T-cell (primary cell): ENCODE data around the gene STX4. TPM values are rescaled to one million over a fixed set of nuclear protein-coding genes. Genes with fewer than 3 reads are reported as not detected.
"Not testable (repeated sequence)": the region's sequence is repeated elsewhere in the genome, so short reads cannot be mapped to it uniquely, and the experiment has no call there.

ENCODE experiments used
- ATAC-seq, 4 experiments: fragments of 200-7000 bp in 3 of 4; fragments of 150-1000 bp in 1 of 4; cut with Tn5 transposase; replicated peaks in 1 of 4; 1 replicate in 3 of 4; 2 replicates in 1 of 4; pipeline ENCODE4 v1.10.0; 2021; ENCODE audit warnings: moderate library complexity in 3 of 4, mild to moderate bottlenecking in 2 of 4, moderate number of reproducible peaks in 1 of 4
- CTCF ChIA-PET, 2 donors: fragments of 300-600 bp; sonication (Branson Sonifier 250); formaldehyde crosslinking; loops; one replicate each; lab custom pipeline; 2022; ENCODE audit warnings: antibody characterized with exemption in 2 of 2; lab: Charles Lee
- POLR2A ChIA-PET, 2 donors: fragments of 300-600 bp; sonication (Branson Sonifier 250); formaldehyde crosslinking; loops; one replicate each; lab custom pipeline; 2022; ENCODE audit warnings: antibody characterized with exemption in 2 of 2; lab: Charles Lee
- DNase-seq, 35 experiments: peaks; one replicate each; pipeline versions ENCODE4 v3.0.0 to v3.0.0-alpha.2; 2013 to 2023
- H3K27ac ChIP-seq: one replicate; pipeline ENCODE4 v1.5.1; 2013; ENCODE audit warnings: low read length
- H3K27me3 ChIP-seq, 2 experiments: replicated peaks in 1 of 2; 1 replicate in 1 of 2; 2 replicates in 1 of 2; pipeline versions ENCODE4 v1.6.1 to v1.7.0; 2013; ENCODE audit warnings: low read length in 1 of 2, mixed read lengths in 1 of 2; ENCODE audit not compliant: control insufficient read depth in 2 of 2, insufficient read depth in 2 of 2; ENCODE audit errors: extremely low read depth in 1 of 2
- H3K36me3 ChIP-seq, 2 donors: 1 replicate in 1 of 2; 2 replicates in 1 of 2; pipeline versions ENCODE4 v1.6.1 to v1.7.0; 2013; ENCODE audit warnings: low read length in 1 of 2; ENCODE audit not compliant: control insufficient read depth in 2 of 2, insufficient read depth in 1 of 2; ENCODE audit errors: extremely low read depth in 1 of 2
- H3K4me1 ChIP-seq, 2 experiments: 1 replicate in 1 of 2; 2 replicates in 1 of 2; pipeline versions ENCODE4 v1.6.1 to v1.7.0; 2013; ENCODE audit warnings: low read length in 2 of 2, mixed read lengths in 1 of 2; ENCODE audit not compliant: insufficient read depth in 2 of 2, control insufficient read depth in 1 of 2; ENCODE audit errors: extremely low read depth in 1 of 2
- H3K4me3 ChIP-seq, 2 donors: 1 replicate in 1 of 2; 2 replicates in 1 of 2; pipeline versions ENCODE4 v1.5.1 to v1.7.0; 2013; ENCODE audit warnings: mild to moderate bottlenecking in 2 of 2, low read length in 1 of 2, moderate library complexity in 1 of 2; ENCODE audit not compliant: control insufficient read depth in 1 of 2; ENCODE audit errors: extremely low read depth in 1 of 2
- H3K9me3 ChIP-seq: 2 replicates; pipeline ENCODE4 v1.7.0; 2013
- H3K27ac Mint-ChIP-seq, 2 donors: one replicate each; pipeline ENCODE4 v1.8.0; 2020 to 2021; ENCODE audit warnings: mild to moderate bottlenecking in 2 of 2, mixed read lengths in 2 of 2
- H3K27me3 Mint-ChIP-seq, 2 donors: one replicate each; pipeline ENCODE4 v1.8.0; 2021 to 2022; ENCODE audit warnings: mixed read lengths in 2 of 2
- H3K36me3 Mint-ChIP-seq: one replicate; pipeline ENCODE4 v1.8.0; 2021; ENCODE audit warnings: mixed read lengths
- H3K4me1 Mint-ChIP-seq, 3 donors: one replicate each; pipeline ENCODE4 v1.8.0; 2020 to 2022; ENCODE audit warnings: mixed read lengths in 3 of 3, mild to moderate bottlenecking in 1 of 3
- H3K4me3 Mint-ChIP-seq, 3 donors: one replicate each; pipeline ENCODE4 v1.8.0; 2020 to 2022; ENCODE audit warnings: mild to moderate bottlenecking in 3 of 3, mixed read lengths in 3 of 3, moderate library complexity in 3 of 3
- H3K9me3 Mint-ChIP-seq, 3 donors: one replicate each; pipeline ENCODE4 v1.8.0; 2020 to 2022; ENCODE audit warnings: mixed read lengths in 3 of 3
- WGBS: methylation state at CpG from one replicate; pipeline ENCODE4 v1.1.5; 2013; ENCODE audit warnings: missing lambda C conversion rate; ENCODE audit not compliant: insufficient coverage; 5-methylcytosine and 5-hydroxymethylcytosine counted together
- total RNA-seq, 35 experiments: library from RNA in 6 of 35; stranded (reverse) in 6 of 35; fragments of 120-200 nt in 1 of 35; gene quantifications; one replicate each; pipeline versions ENCODE4 v1.2.1 to v1.2.4 and lab custom pipeline; 2013 to 2026

The STX4 gene
- total RNA-seq, 5 donors from 2014 or later (not counting 1 experiment from before 2014, with no cell fraction given): 73.9 to 110 (median 94.6) TPM

DNA sequence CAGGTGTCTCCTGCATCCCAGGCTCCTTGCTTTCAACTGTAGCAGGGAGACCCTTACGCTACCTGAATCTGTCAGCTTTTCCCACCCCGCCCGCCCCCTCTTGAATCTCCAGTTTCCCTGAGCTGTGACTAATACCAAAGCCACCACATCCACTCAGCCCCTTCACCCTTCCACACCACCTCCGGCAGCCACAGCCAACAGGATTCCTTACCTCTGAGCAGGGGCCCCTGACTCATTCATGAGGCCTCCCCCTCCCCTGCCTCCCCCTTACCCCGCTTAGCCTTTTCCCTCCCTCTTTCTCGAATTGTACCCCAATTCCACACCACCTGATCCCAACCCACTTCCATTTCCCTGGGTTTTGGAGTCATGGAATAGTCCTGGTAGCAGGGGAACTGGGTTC is 25.2 kb upstream of the STX4 start:
- CTCF ChIA-PET: interaction anchor here in 1 of 2 donors (0.6 kb wide), 1 partner anchor 11 kb away, joined by 4 read pairs; no protein-coding TSS in a partner anchor
- no peaks in the 10 kb centered on the region for H3K9me3 Mint-ChIP-seq
- Histone ChIP-seq H3K27me3 (peaks cover 3 to 37% of the 10 kb centered on the region in 2 experiments), H3K4me1 (peaks cover 4 to 14% of the 10 kb centered on the region in 2 experiments), H3K9me3 (no peaks in the 10 kb centered on the region), H3K4me3 (no peak overlapping the region), H3K36me3 (no peaks in the 10 kb centered on the region), H3K27ac (no peak overlapping the region)
- H3K27ac Mint-ChIP-seq: no peak overlapping the region
- POLR2A ChIA-PET: no interaction called here
- no peaks in the 10 kb centered on the region for H3K36me3 Mint-ChIP-seq
- no peak for DNase-seq
- no peak overlapping the region for H3K4me3 Mint-ChIP-seq
- 69% methylated on average over 3 of the region's 6 CpGs for WGBS
- ATAC-seq: no peak
- H3K27me3 Mint-ChIP-seq: peaks cover 5 to 30% of the 10 kb centered on the region in 2 donors
- H3K4me1 Mint-ChIP-seq: peaks cover 9 to 20% (median 18%) of the 10 kb centered on the region in 3 donors

DNA sequence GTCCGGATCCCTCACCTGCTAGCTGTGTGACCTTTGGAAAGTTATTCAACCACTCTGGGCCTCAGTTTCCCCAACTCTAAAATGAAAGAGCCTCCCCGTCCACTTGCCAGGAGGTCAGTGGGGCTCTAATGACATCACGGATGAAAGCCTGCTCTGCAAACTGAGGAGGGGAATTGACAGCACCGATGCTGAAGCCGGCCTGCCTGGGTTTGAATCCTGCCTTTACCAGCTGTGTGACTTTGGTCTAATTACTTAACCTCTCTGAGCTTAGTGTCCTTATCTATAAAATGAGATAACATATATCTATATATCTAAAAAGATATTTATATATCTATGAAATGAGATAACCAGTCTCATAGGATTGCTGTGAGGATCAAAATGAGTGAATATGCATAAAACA is 24.8 kb upstream of the STX4 start:
- H3K9me3 Mint-ChIP-seq: no peaks in the 10 kb centered on the region
- peaks cover 9 to 24% (median 18%) of the 10 kb centered on the region in 3 donors for H3K4me1 Mint-ChIP-seq
- no peak overlapping the region for H3K27ac ChIP-seq
- H3K4me3 Mint-ChIP-seq: no peak overlapping the region
- peaks cover 8 to 34% of the 10 kb centered on the region in 2 donors for H3K27me3 Mint-ChIP-seq
- WGBS: 100% methylated on average over 1 of the region's 5 CpGs
- ATAC-seq (no peak), DNase-seq (no peak)
- peaks cover 3 to 40% of the 10 kb centered on the region in 2 experiments for H3K27me3 ChIP-seq
- H3K36me3 ChIP-seq: no peaks in the 10 kb centered on the region
- H3K4me1 ChIP-seq: peaks cover 4 to 14% of the 10 kb centered on the region in 2 experiments
- CTCF ChIA-PET: no interaction called here
- no peak overlapping the region for H3K4me3 ChIP-seq
- POLR2A ChIA-PET: no interaction called here
- no peaks in the 10 kb centered on the region for H3K36me3 Mint-ChIP-seq
- H3K9me3 ChIP-seq: no peaks in the 10 kb centered on the region
- peak overlapping the region in 1 of 2 donors; percentile 39 for H3K27ac Mint-ChIP-seq

DNA sequence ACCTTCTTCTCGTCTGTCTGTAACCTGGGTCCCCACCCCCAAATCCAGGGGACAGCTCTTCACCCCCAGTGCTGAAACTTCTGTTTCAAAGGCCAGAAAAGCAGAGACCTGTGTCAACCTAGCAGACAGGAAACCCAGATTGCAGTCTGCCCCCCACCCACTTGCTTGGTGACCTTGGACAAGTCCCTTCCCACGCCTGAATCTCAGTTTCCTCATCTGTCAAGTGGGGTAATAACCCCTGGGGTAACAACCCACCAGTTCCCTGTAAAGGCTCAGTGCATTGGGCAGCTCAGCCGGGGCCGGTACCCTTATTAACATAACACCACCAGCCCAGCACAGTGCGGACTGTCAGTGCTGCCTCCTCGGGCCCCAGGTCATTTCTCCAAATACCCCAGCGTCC is 24.2 kb upstream of the STX4 start:
- ATAC-seq: no peak
- Histone ChIP-seq H3K4me3 (no peak overlapping the region), H3K27ac (no peak overlapping the region), H3K36me3 (no peaks in the 10 kb centered on the region), H3K27me3 (peaks cover 3 to 44% of the 10 kb centered on the region in 2 experiments), H3K4me1 (peaks cover 4 to 14% of the 10 kb centered on the region in 2 experiments), H3K9me3 (no peaks in the 10 kb centered on the region)
- ChIA-PET POLR2A (no interaction called here), CTCF (no interaction called here)
- Mint-ChIP-seq H3K4me3 (peak overlapping the region; percentile 9 to 81 (median 17)), H3K27ac (peak overlapping the region in 1 of 2 donors; percentile 39), H3K4me1 (peaks cover 9 to 25% (median 18%) of the 10 kb centered on the region in 3 donors), H3K36me3 (no peaks in the 10 kb centered on the region), H3K9me3 (no peaks in the 10 kb centered on the region), H3K27me3 (peaks cover 11 to 38% of the 10 kb centered on the region in 2 donors)
- DNase-seq: no peak
- 80% methylated on average over 7 of the region's 7 CpGs for WGBS

- ChIA-PET POLR2A (no interaction called here), CTCF (no interaction called here)
- Histone ChIP-seq H3K4me1 (peaks cover 4 to 14% of the 10 kb centered on the region in 2 experiments), H3K4me3 (no peak overlapping the region), H3K27me3 (peaks cover 3 to 44% of the 10 kb centered on the region in 2 experiments), H3K36me3 (no peaks in the 10 kb centered on the region), H3K9me3 (no peaks in the 10 kb centered on the region), H3K27ac (no peak overlapping the region)
- Mint-ChIP-seq H3K4me3 (peak overlapping the region; percentile 74 to 81 (median 78)), H3K36me3 (no peaks in the 10 kb centered on the region), H3K27ac (peak overlapping the region; percentile 36 to 69), H3K4me1 (peaks cover 9 to 25% (median 18%) of the 10 kb centered on the region in 3 donors), H3K27me3 (peaks cover 11 to 41% of the 10 kb centered on the region in 2 donors), H3K9me3 (no peaks in the 10 kb centered on the region)
- 34% methylated on average over 16 of the region's 36 CpGs for WGBS
- ATAC-seq (peak in 3 of 4 experiments; percentile 47 to 64 (median 53)), DNase-seq (peak in 3 of 35 experiments; percentile 5 to 32 (median 13))
Measured at GRCh38 chr16:31009894-31010584, 23.3 kb upstream of the STX4 start.

GRCh38 chr16:31010585-31011325 is 22.6 kb upstream of the STX4 start, which contains the start of gene STX1B:
TSS of gene STX1B (minus strand) at chr16:31010638. CDS start at chr16:31010396, 242 bp downstream.
- H3K4me1 ChIP-seq: peaks cover 4 to 14% of the 10 kb centered on the region in 2 experiments
- H3K27ac Mint-ChIP-seq: peak within 1 kb of the TSS; percentile 36 to 69
- ATAC-seq (peak; percentile 76 to 86 (median 82)), DNase-seq (peak; percentile 31 to 74 (median 61))
- peak within 1 kb of the TSS; percentile 76 to 81 (median 78) for H3K4me3 Mint-ChIP-seq
- WGBS: 14% methylated on average over 29 of the region's 45 CpGs
- no peak within 1 kb of the TSS for H3K27ac ChIP-seq
- no peaks in the 10 kb centered on the region for H3K36me3 ChIP-seq
- peak within 1 kb of the TSS; percentile 43 to 79 for H3K4me3 ChIP-seq
- no peaks in the 10 kb centered on the region for H3K9me3 Mint-ChIP-seq
- ChIA-PET CTCF (no interaction called here), POLR2A (no interaction called here)
- H3K27me3 Mint-ChIP-seq: peaks cover 11 to 44% of the 10 kb centered on the region in 2 donors
- no peaks in the 10 kb centered on the region for H3K36me3 Mint-ChIP-seq
- H3K27me3 ChIP-seq: peaks cover 3 to 49% of the 10 kb centered on the region in 2 experiments
- peaks cover 9 to 25% (median 18%) of the 10 kb centered on the region in 3 donors for H3K4me1 Mint-ChIP-seq
- no peaks in the 10 kb centered on the region for H3K9me3 ChIP-seq

DNA sequence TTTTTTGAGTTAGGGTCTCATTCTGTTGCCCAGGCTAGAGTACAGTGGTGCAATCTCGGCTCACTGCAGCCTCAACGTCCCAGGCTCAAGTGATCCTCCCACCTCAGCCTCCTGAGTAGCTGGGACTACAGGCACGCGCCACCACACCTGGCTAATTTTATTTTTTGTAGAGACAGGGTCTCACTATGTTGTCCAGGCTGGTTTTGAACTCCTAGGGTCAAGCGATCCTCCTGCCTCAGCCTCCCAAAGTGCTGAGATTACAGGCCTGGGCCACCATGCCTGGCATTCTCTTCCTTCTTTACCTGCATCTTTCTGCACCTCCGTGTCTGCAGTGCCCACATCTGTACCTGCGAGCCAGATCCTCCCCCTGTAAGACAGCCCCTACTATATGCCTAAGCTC is 21.5 kb upstream of the STX4 start:
- Mint-ChIP-seq H3K27me3 (peaks cover 11 to 49% of the 10 kb centered on the region in 2 donors), H3K4me3 (peak overlapping the region; percentile 64 to 81 (median 76)), H3K27ac (peak overlapping the region in 1 of 2 donors; percentile 44), H3K4me1 (peaks cover 9 to 25% (median 18%) of the 10 kb centered on the region in 3 donors)
- H3K9me3 ChIP-seq, H3K4me3 ChIP-seq, DNase-seq, ATAC-seq, POLR2A ChIA-PET, CTCF ChIA-PET, H3K9me3 Mint-ChIP-seq, H3K36me3 ChIP-seq, H3K36me3 Mint-ChIP-seq, H3K27ac ChIP-seq: not testable (repeated sequence)
- Histone ChIP-seq H3K4me1 (peaks cover 4 to 14% of the 10 kb centered on the region in 2 experiments), H3K27me3 (peaks cover 3 to 54% of the 10 kb centered on the region in 2 experiments)
- WGBS: 83% methylated on average over 6 of the region's 7 CpGs
